Measurements from ENCODE around the gene IGSF22. TPM values are rescaled to one million over a fixed set of nuclear protein-coding genes. Genes with fewer than 3 reads are reported as not detected.

Gene IGSF22
- total and polyA plus RNA-seq, 2 of the 8 experiments (the other 6 are each of a cell fraction or from before 2014, with no cell fraction given): 0.14 TPM; not detected in 1

DNA sequence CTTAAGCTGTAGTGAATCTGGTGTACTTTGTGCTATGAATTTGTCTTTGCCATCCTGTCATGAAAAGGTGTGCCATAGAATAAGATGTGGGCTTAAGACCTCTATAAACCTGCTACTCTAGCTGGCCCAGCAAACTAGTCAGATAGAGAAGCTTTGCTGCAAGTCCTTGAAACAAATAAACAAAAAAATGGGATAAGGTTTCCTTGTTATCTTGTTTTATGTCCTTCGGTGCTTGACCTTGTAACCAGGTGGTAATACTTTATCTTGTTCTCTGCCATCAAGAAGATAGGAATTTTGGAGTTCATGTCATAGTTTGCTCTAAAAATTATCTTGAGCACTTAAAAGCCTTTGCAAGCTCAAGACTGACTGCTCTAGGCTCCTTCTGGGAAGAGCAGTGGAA lies 41.7 kb downstream of the IGSF22 start (continued):
- TF ChIP-seq, protein P1, sequence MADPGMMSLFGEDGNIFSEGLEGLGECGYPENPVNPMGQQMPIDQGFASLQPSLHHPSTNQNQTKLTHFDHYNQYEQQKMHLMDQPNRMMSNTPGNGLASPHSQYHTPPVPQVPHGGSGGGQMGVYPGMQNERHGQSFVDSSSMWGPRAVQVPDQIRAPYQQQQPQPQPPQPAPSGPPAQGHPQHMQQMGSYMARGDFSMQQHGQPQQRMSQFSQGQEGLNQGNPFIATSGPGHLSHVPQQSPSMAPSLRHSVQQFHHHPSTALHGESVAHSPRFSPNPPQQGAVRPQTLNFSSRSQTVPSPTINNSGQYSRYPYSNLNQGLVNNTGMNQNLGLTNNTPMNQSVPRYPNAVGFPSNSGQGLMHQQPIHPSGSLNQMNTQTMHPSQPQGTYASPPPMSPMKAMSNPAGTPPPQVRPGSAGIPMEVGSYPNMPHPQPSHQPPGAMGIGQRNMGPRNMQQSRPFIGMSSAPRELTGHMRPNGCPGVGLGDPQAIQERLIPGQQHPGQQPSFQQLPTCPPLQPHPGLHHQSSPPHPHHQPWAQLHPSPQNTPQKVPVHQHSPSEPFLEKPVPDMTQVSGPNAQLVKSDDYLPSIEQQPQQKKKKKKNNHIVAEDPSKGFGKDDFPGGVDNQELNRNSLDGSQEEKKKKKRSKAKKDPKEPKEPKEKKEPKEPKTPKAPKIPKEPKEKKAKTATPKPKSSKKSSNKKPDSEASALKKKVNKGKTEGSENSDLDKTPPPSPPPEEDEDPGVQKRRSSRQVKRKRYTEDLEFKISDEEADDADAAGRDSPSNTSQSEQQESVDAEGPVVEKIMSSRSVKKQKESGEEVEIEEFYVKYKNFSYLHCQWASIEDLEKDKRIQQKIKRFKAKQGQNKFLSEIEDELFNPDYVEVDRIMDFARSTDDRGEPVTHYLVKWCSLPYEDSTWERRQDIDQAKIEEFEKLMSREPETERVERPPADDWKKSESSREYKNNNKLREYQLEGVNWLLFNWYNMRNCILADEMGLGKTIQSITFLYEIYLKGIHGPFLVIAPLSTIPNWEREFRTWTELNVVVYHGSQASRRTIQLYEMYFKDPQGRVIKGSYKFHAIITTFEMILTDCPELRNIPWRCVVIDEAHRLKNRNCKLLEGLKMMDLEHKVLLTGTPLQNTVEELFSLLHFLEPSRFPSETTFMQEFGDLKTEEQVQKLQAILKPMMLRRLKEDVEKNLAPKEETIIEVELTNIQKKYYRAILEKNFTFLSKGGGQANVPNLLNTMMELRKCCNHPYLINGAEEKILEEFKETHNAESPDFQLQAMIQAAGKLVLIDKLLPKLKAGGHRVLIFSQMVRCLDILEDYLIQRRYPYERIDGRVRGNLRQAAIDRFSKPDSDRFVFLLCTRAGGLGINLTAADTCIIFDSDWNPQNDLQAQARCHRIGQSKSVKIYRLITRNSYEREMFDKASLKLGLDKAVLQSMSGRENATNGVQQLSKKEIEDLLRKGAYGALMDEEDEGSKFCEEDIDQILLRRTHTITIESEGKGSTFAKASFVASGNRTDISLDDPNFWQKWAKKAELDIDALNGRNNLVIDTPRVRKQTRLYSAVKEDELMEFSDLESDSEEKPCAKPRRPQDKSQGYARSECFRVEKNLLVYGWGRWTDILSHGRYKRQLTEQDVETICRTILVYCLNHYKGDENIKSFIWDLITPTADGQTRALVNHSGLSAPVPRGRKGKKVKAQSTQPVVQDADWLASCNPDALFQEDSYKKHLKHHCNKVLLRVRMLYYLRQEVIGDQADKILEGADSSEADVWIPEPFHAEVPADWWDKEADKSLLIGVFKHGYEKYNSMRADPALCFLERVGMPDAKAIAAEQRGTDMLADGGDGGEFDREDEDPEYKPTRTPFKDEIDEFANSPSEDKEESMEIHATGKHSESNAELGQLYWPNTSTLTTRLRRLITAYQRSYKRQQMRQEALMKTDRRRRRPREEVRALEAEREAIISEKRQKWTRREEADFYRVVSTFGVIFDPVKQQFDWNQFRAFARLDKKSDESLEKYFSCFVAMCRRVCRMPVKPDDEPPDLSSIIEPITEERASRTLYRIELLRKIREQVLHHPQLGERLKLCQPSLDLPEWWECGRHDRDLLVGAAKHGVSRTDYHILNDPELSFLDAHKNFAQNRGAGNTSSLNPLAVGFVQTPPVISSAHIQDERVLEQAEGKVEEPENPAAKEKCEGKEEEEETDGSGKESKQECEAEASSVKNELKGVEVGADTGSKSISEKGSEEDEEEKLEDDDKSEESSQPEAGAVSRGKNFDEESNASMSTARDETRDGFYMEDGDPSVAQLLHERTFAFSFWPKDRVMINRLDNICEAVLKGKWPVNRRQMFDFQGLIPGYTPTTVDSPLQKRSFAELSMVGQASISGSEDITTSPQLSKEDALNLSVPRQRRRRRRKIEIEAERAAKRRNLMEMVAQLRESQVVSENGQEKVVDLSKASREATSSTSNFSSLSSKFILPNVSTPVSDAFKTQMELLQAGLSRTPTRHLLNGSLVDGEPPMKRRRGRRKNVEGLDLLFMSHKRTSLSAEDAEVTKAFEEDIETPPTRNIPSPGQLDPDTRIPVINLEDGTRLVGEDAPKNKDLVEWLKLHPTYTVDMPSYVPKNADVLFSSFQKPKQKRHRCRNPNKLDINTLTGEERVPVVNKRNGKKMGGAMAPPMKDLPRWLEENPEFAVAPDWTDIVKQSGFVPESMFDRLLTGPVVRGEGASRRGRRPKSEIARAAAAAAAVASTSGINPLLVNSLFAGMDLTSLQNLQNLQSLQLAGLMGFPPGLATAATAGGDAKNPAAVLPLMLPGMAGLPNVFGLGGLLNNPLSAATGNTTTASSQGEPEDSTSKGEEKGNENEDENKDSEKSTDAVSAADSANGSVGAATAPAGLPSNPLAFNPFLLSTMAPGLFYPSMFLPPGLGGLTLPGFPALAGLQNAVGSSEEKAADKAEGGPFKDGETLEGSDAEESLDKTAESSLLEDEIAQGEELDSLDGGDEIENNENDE (IDR thresholded peaks at IDR 0.05; ENCODE audit: insufficient replicate concordance, low read length): no peak
- no peak for TF ChIP-seq FOSL1 (IDR thresholded peaks at IDR 0.05; ENCODE audit: insufficient read depth, low read depth, low read length)
- no peak for TF ChIP-seq CREB1 (IDR thresholded peaks at IDR 0.05)
- TF ChIP-seq MAFK (IDR thresholded peaks at IDR 0.05; ENCODE audit: low read depth, low read length): no peak
- TF ChIP-seq CBX8 (IDR thresholded peaks at IDR 0.05; ENCODE audit: borderline replicate concordance, low read depth, low read length): no peak
- no peak for TF ChIP-seq RFX5 (IDR thresholded peaks at IDR 0.05; ENCODE audit: borderline replicate concordance, low read depth, low read length)
- TF ChIP-seq SRF (IDR thresholded peaks at IDR 0.05; ENCODE audit: low read depth, low read length): no peak
- no peak for TF ChIP-seq CHD1 (IDR thresholded peaks at IDR 0.05; ENCODE audit: low read depth, low read length)
- TF ChIP-seq JUND (IDR thresholded peaks at IDR 0.05; ENCODE audit: low read length): no peak
- TF ChIP-seq SP4 (IDR thresholded peaks at IDR 0.05; ENCODE audit: low read length): no peak
- TF ChIP-seq SP1 (IDR thresholded peaks at IDR 0.05; ENCODE audit: low read depth, low read length): no peak
